Mononuclear cell (primary cell): ENCODE measurements around the gene STX8. TPM values are rescaled to one million over a fixed set of nuclear protein-coding genes. Genes with fewer than 3 reads are reported as not detected.
"Not testable (repeated sequence)": the region's sequence is repeated elsewhere in the genome, so short reads cannot be mapped to it uniquely, and the experiment has no call there.

Experiments
- H3K27me3 ChIP-seq: 2 replicates; pipeline ENCODE4 v1.6.0; 2011; ENCODE audit warnings: low read length, control low read depth; ENCODE audit not compliant: insufficient read depth
- H3K4me1 ChIP-seq: 2 replicates; pipeline ENCODE4 v1.5.1; 2011; ENCODE audit warnings: mild to moderate bottlenecking, low read length, control low read depth; ENCODE audit not compliant: insufficient read depth
- H3K4me3 ChIP-seq: 2 replicates; pipeline ENCODE4 v1.5.1; 2011; ENCODE audit warnings: mild to moderate bottlenecking, low read length, moderate library complexity
- H3K9me3 ChIP-seq: 2 replicates; pipeline ENCODE4 v1.5.1; 2011; ENCODE audit warnings: low read depth, mild to moderate bottlenecking, control low read depth, low read length
- total RNA-seq: library from RNA; depleted of rRNA; stranded (reverse); fragments of >200 nt; gene quantifications from one replicate; pipeline ENCODE4 v1.2.3, GENCODE V29; 2012

STX8 gene
- total RNA-seq, 1 donor: 67.8 TPM

DNA sequence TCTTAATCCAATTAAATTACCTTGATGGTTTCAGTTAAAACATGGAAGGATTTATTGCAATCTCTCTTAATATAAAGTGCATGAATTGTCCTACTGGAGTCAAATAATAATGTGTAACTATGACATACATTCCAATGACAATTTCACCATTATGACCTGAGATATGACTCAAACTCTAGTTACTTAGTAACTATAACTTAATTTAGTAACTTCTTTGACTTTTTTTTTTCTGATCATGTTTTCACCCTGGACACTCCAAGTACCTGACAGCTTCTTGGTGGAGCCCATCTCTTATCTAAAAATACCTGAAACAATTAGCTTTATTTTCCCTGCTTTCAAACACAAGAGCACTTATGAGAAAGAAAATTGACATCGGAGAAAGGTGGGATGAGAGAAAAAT, 123.7 kb downstream of the STX8 start:
- H3K27me3 ChIP-seq: no peaks in the 10 kb centered on the region
- no peaks in the 10 kb centered on the region for H3K4me1 ChIP-seq
- no peaks in the 10 kb centered on the region for H3K9me3 ChIP-seq
- H3K4me3 ChIP-seq: no peak overlapping the region

DNA sequence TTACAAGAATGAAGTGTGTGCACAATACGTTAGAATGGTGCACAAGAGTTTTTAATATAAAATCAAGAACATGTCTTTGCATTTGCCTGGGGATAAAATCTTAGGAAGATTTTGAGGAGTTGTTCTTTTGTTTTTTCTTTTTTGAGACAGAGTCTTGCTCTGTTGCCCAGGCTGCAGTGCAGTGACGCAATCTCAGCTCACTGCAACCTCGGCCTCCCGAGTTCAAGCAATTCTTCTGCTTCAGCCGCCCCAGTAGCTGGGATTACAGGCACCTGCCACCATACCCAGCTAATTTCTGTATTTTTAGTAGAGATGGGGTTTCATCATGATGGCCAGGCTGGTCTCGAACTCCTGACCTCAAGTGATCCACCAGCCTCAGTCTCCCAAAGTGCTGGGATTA, 128.3 kb downstream of the STX8 start:
- H3K4me3 ChIP-seq, H3K4me1 ChIP-seq, H3K9me3 ChIP-seq, H3K27me3 ChIP-seq: not testable (repeated sequence)

DNA sequence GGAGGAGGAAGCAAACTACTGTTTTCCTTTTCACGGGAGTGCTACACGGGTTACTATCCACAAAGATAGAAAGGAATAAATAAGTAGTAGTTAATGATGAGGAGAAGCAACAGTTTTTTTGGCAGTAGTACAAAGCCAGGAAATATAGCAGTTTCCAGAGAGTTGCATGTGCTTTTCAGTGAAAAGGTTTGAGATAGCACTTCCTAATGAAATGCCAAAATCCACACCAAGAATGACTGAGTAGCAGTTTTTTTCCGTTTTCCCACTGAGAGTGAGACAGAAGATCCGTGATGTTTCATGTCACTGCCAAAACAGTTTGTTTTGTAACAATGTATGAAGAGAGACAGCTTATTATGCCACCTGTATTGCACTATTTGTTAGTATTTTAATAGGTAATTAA, 129.1 kb downstream of the STX8 start:
- Histone ChIP-seq H3K4me1 (no peaks in the 10 kb centered on the region), H3K27me3 (no peaks in the 10 kb centered on the region), H3K4me3 (no peak overlapping the region), H3K9me3 (no peaks in the 10 kb centered on the region)

DNA sequence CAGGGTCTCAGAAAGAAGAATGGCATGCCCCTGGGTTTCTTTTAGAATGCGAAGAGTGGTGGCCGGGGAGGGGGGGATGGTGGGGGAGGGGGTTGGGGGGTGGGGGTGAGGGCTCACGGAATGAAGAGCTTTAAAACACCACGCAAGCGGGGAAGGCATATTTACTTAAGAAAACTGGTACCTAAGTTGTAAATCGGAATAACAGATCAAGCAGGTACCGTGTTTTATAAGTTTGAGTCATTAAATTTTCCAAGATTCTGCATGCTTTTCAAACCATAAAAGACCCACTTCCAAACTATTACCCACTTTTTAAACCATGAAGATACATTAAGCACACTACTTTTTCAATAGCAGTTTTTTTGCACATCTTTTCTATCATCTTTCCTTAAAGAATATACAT, 130.2 kb downstream of the STX8 start:
- Histone ChIP-seq H3K4me1 (no peaks in the 10 kb centered on the region), H3K9me3 (no peaks in the 10 kb centered on the region), H3K4me3 (no peak overlapping the region), H3K27me3 (no peaks in the 10 kb centered on the region)

DNA sequence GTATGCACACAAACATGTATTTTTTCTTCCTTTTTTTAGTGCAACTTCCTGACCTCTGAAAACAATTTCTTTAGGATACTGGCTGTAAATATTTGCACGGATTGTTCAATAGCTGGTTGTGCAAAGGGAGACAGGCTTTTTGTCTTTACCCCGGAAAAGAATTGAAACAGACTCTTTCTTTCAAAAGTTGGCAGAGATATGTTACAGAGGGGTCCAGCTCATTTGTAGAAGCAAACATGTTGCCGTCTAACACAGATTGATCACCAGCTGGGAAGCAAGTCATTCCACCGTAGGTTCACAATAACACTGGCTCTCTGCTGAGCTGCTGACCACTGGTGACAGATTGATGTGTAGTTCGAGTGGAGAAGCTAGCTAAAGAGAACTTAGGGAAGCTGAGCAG, 130.9 kb downstream of the STX8 start:
- Histone ChIP-seq H3K4me3 (no peak overlapping the region), H3K9me3 (no peaks in the 10 kb centered on the region), H3K27me3 (no peaks in the 10 kb centered on the region), H3K4me1 (no peaks in the 10 kb centered on the region)

DNA sequence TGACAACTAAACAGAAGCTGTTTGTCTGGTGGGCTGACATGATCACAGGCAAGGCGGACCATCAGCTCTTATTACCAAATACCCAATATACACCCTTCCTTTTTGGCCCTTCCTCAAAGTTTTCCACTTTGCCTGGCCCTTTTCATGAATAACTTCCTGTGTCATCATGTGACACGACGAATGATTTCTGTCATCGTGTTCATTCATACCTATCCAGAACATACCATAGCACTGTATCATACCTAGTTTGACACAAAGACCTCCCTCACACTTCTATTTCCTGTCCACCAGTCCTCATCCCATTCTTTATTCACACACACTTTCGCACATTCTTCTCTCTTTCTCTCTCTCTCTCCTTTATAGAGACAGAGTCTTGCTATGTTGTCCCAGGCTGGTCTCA, 131.8 kb downstream of the STX8 start:
- no peaks in the 10 kb centered on the region for H3K9me3 ChIP-seq
- H3K4me1 ChIP-seq: no peaks in the 10 kb centered on the region
- no peaks in the 10 kb centered on the region for H3K27me3 ChIP-seq
- H3K4me3 ChIP-seq: no peak overlapping the region

DNA sequence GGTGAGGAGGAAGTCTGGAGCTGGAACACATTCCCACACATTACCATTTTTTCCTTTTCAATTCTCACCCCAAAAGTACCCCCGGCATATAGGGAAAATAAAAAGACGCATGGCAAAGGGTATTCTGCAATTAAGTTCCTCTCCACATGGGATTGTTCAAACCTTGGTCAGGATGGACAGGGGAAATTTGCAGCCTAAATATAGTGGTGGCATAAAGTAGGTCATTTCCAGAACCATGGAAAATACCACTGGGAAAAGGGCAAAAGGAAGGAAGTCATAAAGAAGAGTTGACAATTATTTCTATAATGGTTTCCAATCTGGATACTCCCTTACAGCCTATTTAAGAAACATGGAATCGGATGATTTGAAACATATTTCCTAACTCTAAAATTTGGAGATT, 135.8 kb downstream of the STX8 start:
- no peaks in the 10 kb centered on the region for H3K27me3 ChIP-seq
- no peaks in the 10 kb centered on the region for H3K9me3 ChIP-seq
- no peak overlapping the region for H3K4me3 ChIP-seq
- H3K4me1 ChIP-seq: no peaks in the 10 kb centered on the region

DNA sequence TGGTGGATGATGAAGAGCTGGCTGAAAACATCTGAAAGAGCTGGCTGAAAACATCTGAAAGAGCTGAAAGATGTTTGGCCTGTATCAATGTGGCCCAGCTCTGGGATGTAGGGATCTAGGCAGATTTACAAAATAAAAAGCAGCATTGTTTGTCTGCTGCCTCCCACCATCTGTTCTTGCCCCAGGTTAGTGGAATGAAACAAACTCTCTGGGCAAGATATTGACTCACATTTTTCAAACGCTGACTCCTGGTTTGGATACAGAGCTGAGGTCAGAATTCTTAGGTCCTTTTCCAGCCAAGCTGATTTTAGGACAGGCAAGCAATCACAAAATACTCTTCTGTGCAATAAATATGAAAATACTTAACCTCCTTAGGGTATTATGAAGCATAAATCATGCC, 139.0 kb downstream of the STX8 start:
- Histone ChIP-seq H3K4me3 (no peak overlapping the region), H3K4me1 (no peaks in the 10 kb centered on the region), H3K27me3 (no peaks in the 10 kb centered on the region), H3K9me3 (no peaks in the 10 kb centered on the region)

DNA sequence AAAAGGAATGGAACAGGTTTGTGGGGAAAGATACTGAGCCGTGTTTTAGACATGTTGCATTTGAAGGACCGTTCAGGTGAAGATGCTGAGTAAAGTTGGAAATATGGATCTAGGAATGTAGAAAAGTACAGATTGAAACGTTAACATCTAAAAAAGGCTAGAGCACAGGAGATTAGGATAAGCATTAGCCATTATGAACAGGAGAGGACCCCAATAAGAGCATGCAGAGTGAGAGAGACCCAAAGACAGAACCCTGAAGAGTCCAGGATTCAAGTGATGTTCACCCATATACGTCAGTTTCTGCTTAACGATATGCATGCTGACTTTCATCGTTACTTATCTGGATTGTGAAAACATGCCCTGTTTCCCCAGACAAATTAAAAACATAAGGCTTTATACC, 140.5 kb downstream of the STX8 start:
- H3K27me3 ChIP-seq: no peaks in the 10 kb centered on the region
- no peak overlapping the region for H3K4me3 ChIP-seq
- no peaks in the 10 kb centered on the region for H3K9me3 ChIP-seq
- no peaks in the 10 kb centered on the region for H3K4me1 ChIP-seq

DNA sequence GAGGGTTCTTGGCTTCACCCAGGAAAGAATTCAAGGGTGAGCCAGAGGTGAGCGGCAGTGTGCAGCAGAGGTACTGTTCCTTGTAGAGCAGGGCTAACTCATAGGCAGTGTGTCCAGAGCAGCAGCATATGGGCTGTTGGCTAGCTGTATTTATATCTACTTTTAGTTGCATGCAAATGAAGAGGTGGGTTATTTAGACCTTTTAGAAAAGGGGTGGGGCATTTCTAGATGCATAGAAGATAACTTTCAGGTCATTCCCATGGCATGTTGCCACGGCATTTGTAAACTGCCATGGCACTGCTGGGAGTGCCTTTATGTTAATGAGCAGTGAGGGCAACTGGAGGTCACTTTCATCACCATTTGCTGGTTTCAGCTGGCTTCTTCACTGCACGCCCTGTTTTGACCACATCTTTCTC, 141.0 kb downstream of the STX8 start:
- H3K27me3 ChIP-seq: no peaks in the 10 kb centered on the region
- no peaks in the 10 kb centered on the region for H3K4me1 ChIP-seq
- no peaks in the 10 kb centered on the region for H3K9me3 ChIP-seq
- H3K4me3 ChIP-seq: no peak overlapping the region

DNA sequence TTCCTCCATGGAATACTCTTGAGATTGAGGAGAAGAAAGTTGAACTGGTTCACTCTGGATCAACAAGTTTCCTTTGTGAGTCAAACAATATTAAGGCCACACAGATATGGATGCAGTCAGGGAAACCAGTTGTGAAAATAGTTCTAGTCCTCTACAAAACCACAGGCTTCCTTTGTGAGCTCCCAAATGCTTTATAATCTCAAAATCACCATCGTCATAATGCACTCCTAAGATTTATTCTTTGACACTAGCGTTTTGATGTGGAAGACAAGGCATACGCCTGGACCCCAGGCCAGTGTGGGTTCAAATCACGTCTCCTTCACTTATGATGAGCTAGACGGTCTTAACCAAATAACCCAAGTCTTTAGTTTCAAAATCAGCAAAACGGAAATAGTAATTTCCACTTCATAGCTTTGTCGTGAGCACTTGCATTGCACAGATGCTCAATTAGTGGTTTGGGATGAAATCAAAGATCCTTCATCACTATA, 142.6 kb downstream of the STX8 start:
- no peaks in the 10 kb centered on the region for H3K4me1 ChIP-seq
- no peak overlapping the region for H3K4me3 ChIP-seq
- no peaks in the 10 kb centered on the region for H3K9me3 ChIP-seq
- H3K27me3 ChIP-seq: no peaks in the 10 kb centered on the region

DNA sequence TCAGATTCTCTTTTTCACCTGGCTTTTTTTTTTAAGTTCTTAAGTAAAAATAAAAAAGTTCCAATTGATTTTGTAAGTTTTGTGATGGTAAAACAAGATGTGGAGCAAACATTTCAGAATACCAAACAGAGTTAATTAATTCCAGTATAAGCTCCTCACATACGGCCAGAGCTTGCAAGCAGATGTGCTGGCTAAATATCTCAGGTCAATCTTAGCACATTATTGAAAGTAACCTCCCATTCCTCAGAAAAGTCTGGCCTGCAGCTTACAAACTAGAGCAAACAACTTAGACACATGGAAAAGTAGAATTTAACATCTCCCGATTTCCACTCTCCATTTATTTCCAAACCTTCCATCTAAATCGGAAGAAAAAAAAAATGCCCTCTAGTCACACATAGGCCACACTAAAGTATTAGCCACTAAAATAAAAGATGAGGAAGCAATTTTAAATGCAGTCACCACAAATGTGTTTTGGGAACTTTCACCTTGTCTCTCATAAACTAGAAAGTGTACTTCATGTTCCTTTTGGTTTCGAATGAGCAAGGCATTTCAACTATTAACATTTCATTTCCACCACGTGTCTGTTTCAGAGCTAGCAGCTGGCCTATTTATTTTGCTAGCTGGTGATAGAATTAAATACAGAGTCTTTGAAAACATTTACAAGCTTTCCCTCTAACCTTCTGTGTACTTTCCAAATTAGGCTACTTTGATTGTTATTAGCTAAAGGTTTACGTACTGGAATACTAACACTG, 143.3 kb downstream of the STX8 start:
- no peaks in the 10 kb centered on the region for H3K9me3 ChIP-seq
- H3K4me3 ChIP-seq: no peak overlapping the region
- no peaks in the 10 kb centered on the region for H3K4me1 ChIP-seq
- H3K27me3 ChIP-seq: no peaks in the 10 kb centered on the region

DNA sequence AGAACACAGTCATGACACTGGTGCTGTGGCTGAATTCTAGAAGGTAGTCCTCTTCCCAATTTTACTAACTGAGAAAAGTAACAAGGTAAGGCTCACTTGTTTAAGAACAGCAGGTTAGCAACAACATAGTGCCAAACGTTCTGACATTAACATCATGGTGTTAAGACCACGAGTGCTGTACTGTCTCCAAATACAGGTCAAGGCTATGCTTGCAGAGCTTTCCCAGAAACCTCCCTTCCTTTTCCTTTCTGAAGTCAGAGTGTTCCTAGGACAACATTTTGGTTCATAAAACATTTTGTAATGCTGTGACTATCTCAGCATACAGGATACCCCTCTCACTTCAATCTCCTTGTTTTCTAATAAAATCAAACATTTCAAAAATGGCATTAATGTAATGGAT, 144.0 kb downstream of the STX8 start:
- H3K27me3 ChIP-seq: no peaks in the 10 kb centered on the region
- no peaks in the 10 kb centered on the region for H3K4me1 ChIP-seq
- no peaks in the 10 kb centered on the region for H3K9me3 ChIP-seq
- no peak overlapping the region for H3K4me3 ChIP-seq

DNA sequence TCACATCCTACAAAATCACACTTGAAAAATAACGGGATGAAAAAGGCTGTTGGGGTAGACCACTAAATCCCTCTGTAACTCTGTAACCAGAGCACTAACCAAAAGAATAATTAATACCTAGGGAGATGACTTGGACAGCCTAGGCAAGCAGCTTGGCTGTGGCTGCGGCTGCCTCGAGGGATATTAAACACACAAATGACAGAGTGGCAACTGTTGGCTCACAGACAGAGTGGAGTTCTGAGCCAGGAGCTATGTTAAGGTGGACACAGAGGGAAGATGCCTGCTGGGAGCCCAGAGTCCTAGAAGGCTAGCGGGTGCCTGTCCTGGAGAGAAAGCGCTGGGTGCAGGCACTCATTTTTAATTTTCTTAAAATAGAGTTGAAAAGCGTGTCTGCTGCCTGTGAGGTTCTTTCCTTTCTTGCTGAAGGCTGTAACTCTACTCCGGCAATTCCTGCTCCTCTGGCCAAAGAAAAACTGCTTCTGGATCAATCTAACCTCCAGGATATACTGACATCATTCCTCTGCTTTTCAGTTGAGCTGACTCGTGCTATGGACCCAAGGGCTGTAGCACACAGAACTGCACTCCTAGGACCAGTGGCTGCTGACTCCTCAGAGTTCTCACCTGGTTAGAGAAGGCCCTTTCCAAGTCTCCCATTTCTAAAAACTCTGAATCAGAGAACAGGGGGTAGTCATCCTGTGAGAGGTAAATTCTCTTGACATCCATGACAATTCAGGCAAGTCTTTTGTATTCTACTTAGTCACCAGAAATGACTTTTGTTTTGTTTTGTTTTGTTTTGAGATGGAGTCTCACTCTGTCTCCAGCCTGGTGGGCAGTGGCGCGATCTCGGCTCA, 147.9 kb downstream of the STX8 start:
- Histone ChIP-seq H3K4me3 (no peak overlapping the region), H3K27me3 (no peaks in the 10 kb centered on the region), H3K4me1 (no peaks in the 10 kb centered on the region), H3K9me3 (no peaks in the 10 kb centered on the region)

DNA sequence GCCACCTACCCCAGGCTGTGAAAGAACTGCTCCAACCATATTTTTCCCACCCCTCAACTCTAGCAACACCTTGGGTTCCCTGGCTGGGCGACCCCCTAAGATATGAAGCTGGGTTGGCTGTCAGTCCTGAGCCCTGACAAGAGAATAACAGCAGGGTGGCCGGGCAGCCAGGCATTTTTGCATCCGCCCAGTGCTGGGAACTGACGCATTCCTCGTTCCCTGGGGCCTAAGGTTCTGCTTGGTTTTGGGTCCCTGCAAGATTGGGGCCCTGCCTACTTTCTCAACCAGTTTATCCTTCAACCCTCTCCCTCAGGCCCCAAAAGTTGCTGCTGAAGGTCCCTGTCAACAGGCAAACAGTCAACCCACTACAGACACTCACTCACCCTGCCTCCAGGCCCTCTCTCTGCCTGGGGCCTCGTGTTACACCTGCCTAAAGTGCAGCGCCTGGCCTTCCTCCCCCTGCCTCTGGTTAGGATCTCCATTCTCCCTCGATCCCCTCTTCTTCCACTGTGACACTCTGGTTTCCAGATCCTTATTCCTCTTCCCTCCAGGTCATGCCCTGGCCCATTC, 151.5 kb downstream of the STX8 start:
- Histone ChIP-seq H3K4me3 (no peak overlapping the region), H3K4me1 (no peaks in the 10 kb centered on the region), H3K27me3 (no peaks in the 10 kb centered on the region), H3K9me3 (no peaks in the 10 kb centered on the region)
